Activated CD8-positive, alpha-beta memory T cell treated with anti-CD3 and anti-CD28 coated beads for 4 hours (primary cell): ENCODE data around the gene TNRC6C.
"Not testable (repeated sequence)": the region's sequence is repeated elsewhere in the genome, so short reads cannot be mapped to it uniquely, and the experiment has no call there.

Source experiments
- DNase-seq, 2 donors: peaks; one replicate each; pipeline ENCODE4 v3.0.0-alpha.2; 2020; ENCODE audit warnings: low read depth in 2 of 2

The TNRC6C gene

GRCh38 chr17:78111727-78112517 is 153.4 kb downstream of the TNRC6C start:
- DNase-seq, result no peak

DNA sequence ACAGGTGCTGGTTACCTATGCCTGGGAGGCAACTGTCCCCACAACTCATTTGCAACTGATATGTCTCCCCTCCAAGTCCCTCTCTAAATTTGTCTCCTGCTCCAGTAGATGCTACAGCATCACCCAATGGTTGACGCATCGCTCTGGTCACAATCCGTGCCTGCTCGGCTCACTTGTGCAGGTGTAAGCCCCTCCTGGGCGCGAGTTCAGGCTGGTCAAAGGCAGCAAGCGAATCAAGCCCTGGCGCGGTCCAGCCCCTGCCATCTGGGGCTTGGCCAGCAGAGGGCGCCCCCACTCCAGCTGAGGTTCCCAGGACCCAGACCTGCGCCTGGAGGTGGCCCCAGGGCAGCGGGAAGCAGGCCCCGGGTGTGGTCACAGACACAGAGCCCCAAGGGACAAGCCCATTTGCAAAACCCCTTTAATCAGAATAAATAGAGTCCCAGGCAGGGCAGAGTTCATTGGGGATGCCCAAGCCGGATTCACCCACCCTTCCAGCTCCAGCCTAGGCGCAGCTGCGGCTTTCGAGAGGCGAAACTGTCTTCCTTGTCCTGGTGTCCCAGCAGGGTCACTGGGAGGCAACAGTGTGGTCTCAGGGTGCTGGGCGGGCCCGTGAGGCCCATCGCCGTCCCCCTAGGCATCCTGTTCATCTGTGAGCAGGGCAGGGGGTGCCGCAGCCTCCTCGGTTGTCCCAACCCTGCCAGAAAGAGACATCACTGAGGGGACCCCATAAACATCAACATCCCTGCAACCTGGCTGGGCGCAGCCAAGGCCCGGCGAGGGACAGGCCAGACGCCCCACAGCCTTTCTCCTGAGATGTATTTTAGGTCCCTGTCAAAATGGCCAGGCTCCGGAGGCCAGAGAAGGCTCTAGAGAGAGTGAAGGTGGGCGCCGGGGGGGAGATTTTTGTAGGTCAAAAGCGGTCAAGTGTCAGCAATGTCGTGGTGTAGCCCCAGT is 154.3 kb downstream of the TNRC6C start:
- no peak for DNase-seq

- DNase-seq, result no peak
Measured at GRCh38 chr17:78113804-78114785, 155.6 kb downstream of the TNRC6C start.

GRCh38 chr17:78114831-78115723 is 156.6 kb downstream of the TNRC6C start:
- no peak for DNase-seq

- not testable (repeated sequence) for DNase-seq
Measured at GRCh38 chr17:78115803-78116202, 157.3 kb downstream of the TNRC6C start.

GRCh38 chr17:78116411-78116810 is 157.9 kb downstream of the TNRC6C start:
- no peak for DNase-seq

DNA sequence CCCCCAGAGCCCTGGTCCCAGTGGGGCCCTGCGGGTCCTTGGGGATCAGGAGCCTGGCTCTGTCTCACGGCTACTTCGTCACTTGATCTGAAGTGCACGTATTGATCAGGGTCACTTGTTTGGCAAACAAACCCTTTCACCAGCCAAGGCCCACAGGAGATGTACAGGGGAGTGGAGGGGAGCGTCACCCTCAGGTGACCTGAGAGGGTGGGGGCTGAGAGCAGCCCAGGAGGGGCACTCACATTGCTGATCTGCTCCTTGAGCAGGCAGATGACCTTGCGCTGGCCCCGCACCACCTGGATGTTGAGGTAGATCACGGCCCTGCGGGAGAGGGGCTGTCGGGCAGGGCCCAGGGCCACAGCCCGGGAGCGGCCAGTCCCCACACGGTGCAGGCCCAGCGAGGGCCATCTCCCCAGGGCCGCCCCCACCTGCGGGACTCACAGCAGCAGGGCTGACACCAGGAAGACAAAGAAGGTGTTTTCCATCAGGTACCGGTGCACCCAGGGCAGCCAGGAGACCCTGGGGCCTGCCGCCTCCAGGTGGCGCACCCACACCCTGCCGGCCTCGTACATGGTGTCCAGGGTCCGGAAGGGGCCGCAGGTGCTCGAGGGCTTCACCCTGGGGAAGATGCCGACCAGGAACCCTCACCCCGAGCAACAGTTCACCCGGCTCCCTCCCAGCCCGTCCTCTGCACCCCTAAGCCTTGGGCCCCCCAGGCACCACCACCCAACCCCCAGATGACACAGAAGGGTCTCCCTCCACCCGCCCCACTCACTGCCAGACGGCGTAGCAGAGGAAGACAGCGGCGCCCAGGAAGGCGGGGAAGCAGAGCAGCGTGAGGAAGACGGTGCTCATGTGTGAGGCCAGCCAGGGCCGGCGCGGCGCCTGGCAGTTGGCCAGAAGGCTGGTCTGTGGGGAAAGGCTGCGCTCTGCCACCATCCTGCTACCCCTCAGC is 158.8 kb downstream of the TNRC6C start:
- DNase-seq, result no peak

DNA sequence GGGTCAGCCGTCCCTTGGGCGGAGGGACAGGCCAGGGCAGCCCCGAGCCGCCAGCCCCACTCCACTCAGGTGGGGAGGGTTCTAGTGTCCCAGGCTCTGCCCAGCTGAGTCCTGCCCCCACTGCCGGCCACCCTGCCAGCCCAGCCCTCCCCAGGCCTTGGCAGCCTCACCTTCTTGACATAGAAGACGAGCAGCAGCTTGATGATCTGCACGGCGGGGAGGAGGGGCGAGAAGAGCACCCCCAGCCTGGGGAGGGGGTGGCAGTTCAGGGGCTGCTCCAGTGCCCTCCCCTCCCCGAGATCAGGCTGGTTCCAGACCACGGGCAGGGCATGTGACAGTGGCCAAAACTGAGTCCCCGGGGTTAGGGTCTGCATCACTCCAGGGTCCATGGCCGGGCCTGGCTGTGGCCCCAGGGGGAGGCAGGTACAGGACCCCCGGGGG is 160.3 kb downstream of the TNRC6C start:
- no peak for DNase-seq

GRCh38 chr17:78120537-78120936 is 162.0 kb downstream of the TNRC6C start:
- no peak for DNase-seq

DNA sequence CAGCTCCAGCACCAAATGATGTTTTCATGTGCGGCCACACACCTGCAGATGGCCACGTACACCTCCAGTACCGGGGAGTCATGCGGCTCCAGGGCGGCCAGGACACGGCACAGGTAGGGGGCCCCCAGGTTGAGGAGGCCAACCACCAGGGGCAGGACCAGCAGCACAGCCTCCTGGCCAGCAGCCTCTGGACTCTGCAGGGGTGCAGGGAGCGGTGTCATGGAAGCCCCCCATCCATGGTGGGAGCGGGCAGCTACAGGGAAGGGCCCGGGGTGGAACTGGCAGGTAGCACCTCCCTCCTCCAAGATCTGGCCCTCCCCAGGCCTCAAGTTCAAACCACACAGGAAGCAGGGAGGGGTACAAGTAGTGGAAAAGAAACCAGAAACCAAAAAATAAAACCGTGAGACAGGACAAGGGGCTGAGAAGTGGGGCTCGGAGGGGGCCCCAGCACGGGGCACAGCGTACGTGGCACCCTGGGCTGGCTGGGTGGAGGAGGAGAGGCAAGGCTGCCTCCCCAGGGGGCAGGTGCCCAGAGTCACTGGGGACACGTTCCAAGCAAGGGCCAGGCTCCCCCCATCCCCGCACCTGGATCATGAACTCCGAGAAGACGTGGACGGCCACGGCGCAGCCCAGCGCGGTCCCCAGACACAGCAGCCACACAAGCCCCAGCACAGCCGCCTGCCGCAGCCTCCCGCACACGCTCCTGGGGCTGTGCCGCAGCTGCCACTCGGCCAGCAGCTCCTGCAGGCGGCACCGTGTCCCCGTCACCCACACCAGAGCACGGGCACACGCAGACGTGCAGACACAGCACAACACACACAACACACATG is 162.7 kb downstream of the TNRC6C start:
- DNase-seq, result no peak

GRCh38 chr17:78121801-78122215 is 163.3 kb downstream of the TNRC6C start:
- no peak for DNase-seq

- DNase-seq, result no peak
Measured at GRCh38 chr17:78122216-78122930, 163.9 kb downstream of the TNRC6C start.

GRCh38 chr17:78122931-78123249 is 164.4 kb downstream of the TNRC6C start:
- DNase-seq, result no peak

DNA sequence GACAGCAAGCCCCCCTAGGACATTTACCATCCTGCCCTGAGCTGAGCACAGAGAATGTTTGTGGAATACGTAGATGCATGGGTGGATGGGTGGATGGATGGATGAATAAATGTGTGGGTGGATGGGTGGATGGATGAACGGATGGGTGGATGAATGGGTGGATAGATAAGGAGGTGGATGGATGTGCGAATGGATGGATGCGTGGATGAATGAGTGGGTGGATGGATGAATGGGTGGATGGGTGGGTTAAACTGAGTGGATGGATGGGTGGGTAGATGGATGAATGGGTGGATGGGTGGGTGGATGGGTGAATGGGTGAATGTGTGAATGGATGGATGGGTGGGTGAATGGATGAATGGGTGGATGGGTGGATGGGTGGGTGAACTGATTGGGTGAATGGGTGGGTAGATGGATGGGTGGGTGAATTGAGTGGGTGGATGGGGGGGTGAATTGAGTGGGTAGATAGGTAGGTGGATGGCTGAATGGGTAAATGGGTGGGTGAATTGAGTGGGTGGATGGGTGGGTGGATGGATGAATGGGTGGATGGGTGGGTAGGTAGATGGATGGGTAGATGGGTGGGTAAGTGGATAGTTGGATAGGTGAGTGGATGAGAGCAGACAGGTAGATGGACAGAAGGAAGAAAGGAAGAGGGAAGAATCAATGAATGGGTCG is 164.9 kb downstream of the TNRC6C start:
- DNase-seq, result no peak

DNA sequence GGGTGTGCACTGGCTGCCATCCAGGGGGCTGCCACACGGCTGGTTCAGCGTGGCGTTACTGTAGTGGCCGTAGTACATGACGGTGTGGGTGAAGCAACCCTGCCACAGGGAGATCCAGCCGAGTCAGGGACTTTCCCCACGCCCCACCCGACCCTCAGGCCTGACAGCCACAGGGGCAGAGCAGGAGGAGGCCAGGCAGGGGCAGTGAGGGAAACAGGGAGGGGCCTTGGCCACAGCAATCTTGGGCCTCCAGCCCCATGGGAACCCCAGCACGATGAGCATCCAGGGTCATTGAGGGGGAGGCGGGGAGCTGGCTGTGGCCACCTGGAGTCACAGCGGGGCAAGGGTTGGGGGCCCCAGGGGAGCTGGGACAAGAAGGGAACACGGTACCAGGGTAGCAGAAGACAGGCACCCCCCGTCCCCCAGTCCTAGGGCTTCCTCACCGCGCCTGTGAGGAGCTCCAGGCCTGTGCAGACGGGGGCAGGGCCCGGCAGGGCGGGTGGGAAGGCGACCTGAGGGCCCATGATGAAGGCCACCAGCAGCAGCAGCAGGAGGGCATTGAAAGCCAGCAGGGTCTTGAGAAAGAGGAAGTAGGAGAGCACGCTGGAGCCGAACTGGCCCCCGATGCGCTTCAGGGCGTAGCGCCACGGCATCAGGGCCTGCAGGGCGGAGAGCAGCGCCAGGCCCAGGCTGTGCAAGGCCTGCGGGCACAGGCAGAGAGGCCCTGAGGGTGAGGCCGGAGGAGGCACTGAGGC is 165.8 kb downstream of the TNRC6C start:
- DNase-seq, result no peak

DNA sequence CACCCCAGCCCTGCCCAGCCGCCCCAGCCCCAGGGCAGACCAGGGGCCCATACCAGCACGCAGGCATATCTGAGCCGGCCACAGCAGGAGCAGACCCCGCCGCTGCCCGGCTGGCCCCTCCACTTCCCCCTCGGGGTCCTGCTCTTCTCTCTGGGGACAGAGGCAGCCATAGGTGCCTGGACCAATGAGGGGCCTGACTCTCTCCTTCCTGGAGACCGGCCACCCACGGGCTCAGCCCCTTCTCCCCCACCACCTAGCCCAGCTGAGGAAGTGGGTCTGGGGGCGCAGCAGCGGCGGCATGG is 166.3 kb downstream of the TNRC6C start:
- no peak for DNase-seq
